ENCODE data around the gene RFWD3. TPM values are rescaled to one million over a fixed set of nuclear protein-coding genes. Genes with fewer than 3 reads are reported as not detected.
A peak's percentile ranks its signal among the peaks of the same experiment; 100 is the strongest.

RFWD3 gene
- total RNA-seq, 4 donors from 2014 or later = 3.6 to 27.6 (median 20.0) TPM

- intact Hi-C loops (cut with DNase I; ENCODE audit: low total_unique reads) = no loop called here
- TF ChIP-seq CTCF (IDR thresholded peaks at IDR 0.05) = no peak
- no peaks in the 10 kb centered on the region for H3K4me1 ChIP-seq
- DNase-seq = no peak
- H3K27ac ChIP-seq = peak overlapping the region; percentile 74 to 83
- no peaks in the 10 kb centered on the region for H3K9me3 ChIP-seq
- no peaks in the 10 kb centered on the region for H3K36me3 ChIP-seq
- H3K4me3 ChIP-seq = peak overlapping the region; percentile 62 to 71
- H3K27me3 ChIP-seq = no peaks in the 10 kb centered on the region
Measured at GRCh38 chr16:74699666-74700065, 33.0 kb upstream of the RFWD3 start.

- Histone ChIP-seq H3K9me3 (no peaks in the 10 kb centered on the region), H3K4me1 (no peaks in the 10 kb centered on the region), H3K36me3 (no peaks in the 10 kb centered on the region), H3K27me3 (no peaks in the 10 kb centered on the region), H3K4me3 (no peak overlapping the region), H3K27ac (no peak overlapping the region)
- intact Hi-C loops (cut with DNase I; ENCODE audit: low total_unique reads) = no loop called here
- TF ChIP-seq POLR2A (IDR thresholded peaks at IDR 0.05) (no peak), CTCF (IDR thresholded peaks at IDR 0.05) (no peak)
- DNase-seq = no peak
Measured at GRCh38 chr16:74698222-74698621, 31.5 kb upstream of the RFWD3 start.

DNA sequence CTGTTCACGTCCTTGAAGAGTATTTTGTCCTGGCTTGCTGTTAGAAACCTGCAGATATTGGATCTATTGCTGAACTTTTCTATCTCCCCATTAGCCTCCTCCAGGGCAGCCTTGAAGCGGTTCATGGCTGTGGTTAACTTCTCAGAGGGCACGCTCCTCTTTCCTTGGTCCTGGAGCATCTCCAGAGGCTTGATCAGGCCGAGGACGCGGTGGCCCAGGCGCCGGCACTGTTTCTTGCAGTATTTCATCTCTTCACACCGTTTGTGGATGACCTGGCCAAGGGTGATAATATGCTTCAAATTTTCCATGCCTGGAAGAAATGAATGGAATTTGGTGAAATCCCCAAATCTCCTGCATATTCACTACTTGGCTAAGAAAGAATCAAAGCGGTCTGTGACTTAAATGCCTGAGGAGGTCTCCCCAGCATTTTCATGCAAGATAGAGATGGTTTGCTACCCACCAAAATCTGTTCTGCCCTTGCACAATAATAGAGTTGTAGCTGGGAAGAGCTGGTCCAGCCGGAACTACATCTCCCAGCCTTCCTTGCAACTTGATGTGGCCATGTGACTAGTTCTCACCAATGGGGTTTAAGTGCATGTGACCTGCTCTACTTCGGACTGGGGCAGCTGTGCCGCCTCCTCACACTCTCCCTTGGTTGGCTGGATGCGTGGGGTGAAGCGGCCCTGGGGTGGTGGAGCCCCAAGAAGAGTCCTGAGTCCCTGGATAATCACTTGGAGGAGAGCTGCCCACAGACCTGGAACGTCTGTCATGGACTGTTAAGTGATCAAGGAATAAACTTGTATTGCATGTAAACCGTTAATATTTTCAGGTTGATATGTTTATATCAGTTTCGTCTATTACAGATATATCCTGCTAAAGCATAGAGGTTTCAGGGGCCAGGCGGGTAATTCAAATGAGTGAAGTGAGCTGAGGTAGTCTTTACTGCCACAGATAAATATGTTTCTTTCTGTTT lies 29.1 kb upstream of the RFWD3 start:
- Histone ChIP-seq H3K4me1 (no peaks in the 10 kb centered on the region), H3K4me3 (peak overlapping the region; percentile 34 to 36), H3K36me3 (no peaks in the 10 kb centered on the region), H3K9me3 (no peaks in the 10 kb centered on the region), H3K27me3 (no peaks in the 10 kb centered on the region), H3K27ac (peak overlapping the region; percentile 27 to 70)
- intact Hi-C loops (cut with DNase I; ENCODE audit: low total_unique reads) = no loop called here
- TF ChIP-seq POLR2A (IDR thresholded peaks at IDR 0.05) = peak in 1 of 2 donors; percentile 49
- TF ChIP-seq CTCF (IDR thresholded peaks at IDR 0.05) = no peak
- peak; percentile 76 to 87 for DNase-seq

DNA sequence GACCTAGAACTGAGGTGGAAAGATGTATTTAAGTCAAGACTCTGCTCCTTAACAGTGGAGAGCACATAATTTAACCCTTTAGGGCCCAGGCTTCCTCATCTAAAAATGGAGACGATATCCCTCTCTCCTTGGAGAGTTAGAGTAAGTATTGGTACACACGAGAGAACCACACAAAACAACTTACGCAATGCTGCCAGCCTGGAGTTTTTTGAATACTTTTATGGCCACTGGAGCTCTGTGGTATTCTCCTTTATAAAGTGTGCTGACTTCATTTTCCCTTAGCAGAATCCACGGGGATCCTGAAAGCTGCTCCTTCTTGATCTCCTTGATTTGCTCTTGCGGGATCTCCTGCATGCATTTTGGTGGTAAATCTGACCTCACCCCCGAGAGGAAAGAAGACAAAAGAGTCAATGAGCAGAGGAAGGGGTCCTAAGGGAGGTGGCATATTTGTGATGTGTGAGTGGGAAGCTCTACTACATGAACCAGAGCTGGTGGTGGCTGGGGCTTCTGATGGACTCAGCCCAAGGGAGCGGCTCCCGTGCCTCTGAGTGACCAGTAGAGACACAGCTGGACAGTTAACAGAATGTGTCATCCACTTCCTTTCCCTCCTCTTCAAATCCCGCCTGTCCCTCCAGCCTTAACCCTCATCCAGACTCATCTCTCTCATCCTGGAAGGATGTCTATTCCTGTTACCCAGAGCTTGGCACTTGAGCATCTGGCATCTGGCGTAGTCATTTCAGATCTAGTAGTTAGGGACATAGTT lies 24.6 kb upstream of the RFWD3 start:
- no peak for DNase-seq
- TF ChIP-seq CTCF (IDR thresholded peaks at IDR 0.05) (no peak), POLR2A (IDR thresholded peaks at IDR 0.05) (no peak)
- Histone ChIP-seq H3K36me3 (no peaks in the 10 kb centered on the region), H3K9me3 (no peaks in the 10 kb centered on the region), H3K27me3 (no peaks in the 10 kb centered on the region), H3K4me3 (no peak overlapping the region), H3K27ac (no peak overlapping the region), H3K4me1 (no peaks in the 10 kb centered on the region)
- intact Hi-C loops (cut with DNase I; ENCODE audit: low total_unique reads) = no loop called here

- no peak overlapping the region for H3K4me3 ChIP-seq
- TF ChIP-seq CTCF (IDR thresholded peaks at IDR 0.05) (no peak), POLR2A (IDR thresholded peaks at IDR 0.05) (no peak)
- H3K27ac ChIP-seq = no peak overlapping the region
- DNase-seq = no peak
- H3K27me3 ChIP-seq = no peaks in the 10 kb centered on the region
- intact Hi-C loops (cut with DNase I; ENCODE audit: low total_unique reads) = no loop called here
- H3K4me1 ChIP-seq = no peaks in the 10 kb centered on the region
- H3K36me3 ChIP-seq = no peaks in the 10 kb centered on the region
- no peaks in the 10 kb centered on the region for H3K9me3 ChIP-seq
Measured at GRCh38 chr16:74682556-74682955, 15.9 kb upstream of the RFWD3 start.
